HepG2 (cell line): ENCODE results near the gene KRTCAP2. TPM values are rescaled to one million over a fixed set of nuclear protein-coding genes. Genes with fewer than 3 reads are reported as not detected.

Experiments
- CEBPG ChIP-seq: IDR thresholded peaks from 2 replicates; pipeline ENCODE4 v1.6.1; 2016
- HNRNPK ChIP-seq: fragments of 200-400 bp; formaldehyde crosslinking; IDR thresholded peaks from 2 replicates; pipeline ENCODE4 v1.6.1; 2018; ENCODE audit warnings: low read length, low read depth, moderate library complexity, mild to moderate bottlenecking; ENCODE audit not compliant: poor library complexity, severe bottlenecking
- KDM1A ChIP-seq: IDR thresholded peaks from 2 replicates; pipeline ENCODE4 v1.6.1; 2016; ENCODE audit warnings: missing compliant biosample characterization
- NFRKB ChIP-seq: fragments of 450-650 bp; IDR thresholded peaks from 2 replicates; pipeline ENCODE4 v1.6.1; 2017
- PCBP1 ChIP-seq: fragments of 200-400 bp; formaldehyde crosslinking; IDR thresholded peaks from 2 replicates; pipeline ENCODE4 v1.6.1; 2017; ENCODE audit warnings: mild to moderate bottlenecking, low read depth, low read length, borderline replicate concordance
- PRPF4 ChIP-seq: fragments of 200-400 bp; formaldehyde crosslinking; IDR thresholded peaks from 2 replicates; pipeline ENCODE4 v1.6.1; 2016; ENCODE audit warnings: low read length, low read depth; ENCODE audit not compliant: poor library complexity, severe bottlenecking
- RAD51 ChIP-seq: fragments of 450-650 bp; IDR thresholded peaks from 2 replicates; pipeline ENCODE4 v1.6.1; 2016; ENCODE audit warnings: borderline replicate concordance
- SALL2 ChIP-seq: sonication (generic); formaldehyde crosslinking; IDR thresholded peaks from 2 replicates; pipeline ENCODE4 v1.8.1; 2023; ENCODE audit warnings: mild to moderate bottlenecking, missing genetic modification reagents, inconsistent platforms
- SUZ12 ChIP-seq: fragments of 150-350 bp; IDR thresholded peaks from 2 replicates; pipeline ENCODE4 v1.6.1; 2014; ENCODE audit warnings: low read depth, low read length
- TAF15 ChIP-seq: fragments of 200-400 bp; formaldehyde crosslinking; IDR thresholded peaks from one replicate; pipeline ENCODE4 v1.6.1; 2018; ENCODE audit warnings: mild to moderate bottlenecking, low read depth, low read length; ENCODE audit not compliant: poor library complexity, severe bottlenecking
- TBL1XR1 ChIP-seq: fragments of 150-350 bp; IDR thresholded peaks from 2 replicates; pipeline ENCODE4 v1.6.1; 2014; ENCODE audit warnings: borderline replicate concordance, low read length; ENCODE audit not compliant: partially characterized antibody
- ZFX ChIP-seq: sonication (generic); formaldehyde crosslinking; IDR thresholded peaks from 2 replicates; pipeline ENCODE4 v1.4.0; 2020; ENCODE audit warnings: mild to moderate bottlenecking, low read depth, missing genetic modification reagents, moderate library complexity
- ZIK1 ChIP-seq: sonication (generic); formaldehyde crosslinking; IDR thresholded peaks from 2 replicates; pipeline ENCODE4 v1.5.0; 2020; ENCODE audit warnings: mild to moderate bottlenecking, low read depth, missing genetic modification reagents, borderline replicate concordance
- ZNF101 ChIP-seq: sonication (generic); formaldehyde crosslinking; IDR thresholded peaks from 2 replicates; pipeline ENCODE4 v1.4.0; 2020; ENCODE audit warnings: mild to moderate bottlenecking, low read depth, missing genetic modification reagents, borderline replicate concordance
- ZNF121 ChIP-seq: sonication (generic); formaldehyde crosslinking; IDR thresholded peaks from 2 replicates; pipeline ENCODE4 v1.5.0; 2020; ENCODE audit warnings: mild to moderate bottlenecking, missing genetic modification reagents
- ZNF24 ChIP-seq: fragments of 450-650 bp; IDR thresholded peaks from 2 replicates; pipeline ENCODE4 v1.6.1; 2017; ENCODE audit warnings: antibody characterized with exemption, mild to moderate bottlenecking
- ZNF337 ChIP-seq: sonication (generic); formaldehyde crosslinking; IDR thresholded peaks from 2 replicates; pipeline ENCODE4 v1.5.1; 2020; ENCODE audit warnings: missing genetic modification reagents, low read depth, mild to moderate bottlenecking, borderline replicate concordance
- ZNF432 ChIP-seq: sonication (generic); formaldehyde crosslinking; IDR thresholded peaks from 2 replicates; pipeline ENCODE4 v1.5.0; 2020; ENCODE audit warnings: missing genetic modification reagents, mild to moderate bottlenecking, borderline replicate concordance
- ZNF790 ChIP-seq: sonication (generic); formaldehyde crosslinking; IDR thresholded peaks from 2 replicates; pipeline ENCODE4 v1.8.0; 2022; ENCODE audit warnings: missing genetic modification reagents, mild to moderate bottlenecking, borderline replicate concordance
- ZNF891 ChIP-seq: sonication (generic); formaldehyde crosslinking; IDR thresholded peaks from 2 replicates; pipeline ENCODE4 v1.5.0; 2020; ENCODE audit warnings: mild to moderate bottlenecking, missing genetic modification reagents
- polyA plus RNA-seq, 8 experiments: library from polyadenylated mRNA; depleted of rRNA in 3 of 8; stranded (reverse) in 7 of 8; unstranded in 1 of 8; fragments of >200 nt; fragmentation: Illumina TruSeq in 4 of 8; extraction: Trizol in 4 of 8; gene quantifications; 2 replicates each; pipeline versions ENCODE4 v1.2.1 to v1.2.3, GENCODE V29; 2011 to 2016; ENCODE audit warnings: low read depth in 4 of 8, missing spikeins in 1 of 8, mixed read lengths in 1 of 8; ENCODE audit not compliant: insufficient read depth in 1 of 8
- total RNA-seq, 5 experiments: library from RNA; depleted of rRNA; stranded (reverse); fragments of >200 nt; fragmentation: Illumina TruSeq; extraction: Trizol; gene quantifications; 2 replicates each; pipeline ENCODE4 v1.2.3, GENCODE V29; 2016; ENCODE audit warnings: low read depth in 1 of 5
- TF ChIP-seq, protein P1 (sequence below): sonication (generic); formaldehyde crosslinking; IDR thresholded peaks from 2 replicates; pipeline ENCODE4 v1.9.0; 2022; ENCODE audit warnings: missing genetic modification reagents, mild to moderate bottlenecking, borderline replicate concordance
- TF ChIP-seq, protein P2 (sequence below): sonication (generic); formaldehyde crosslinking; IDR thresholded peaks from 2 replicates; pipeline ENCODE4 v1.5.1; 2020; ENCODE audit warnings: missing genetic modification reagents, mild to moderate bottlenecking, borderline replicate concordance
- TF ChIP-seq, protein P3 (sequence below): IDR thresholded peaks from 2 replicates; pipeline ENCODE4 v1.6.1; 2016; ENCODE audit warnings: control low read depth
- TF ChIP-seq, protein P4 (sequence below): sonication (generic); formaldehyde crosslinking; IDR thresholded peaks from 2 replicates; pipeline ENCODE4 v1.4.0; 2020; ENCODE audit warnings: missing genetic modification reagents

Gene KRTCAP2
- total and polyA plus RNA-seq, 2 of the 13 experiments (the other 11 are each of a cell fraction or from before 2014, with no cell fraction given), result 77.3 to 79.4 TPM

DNA sequence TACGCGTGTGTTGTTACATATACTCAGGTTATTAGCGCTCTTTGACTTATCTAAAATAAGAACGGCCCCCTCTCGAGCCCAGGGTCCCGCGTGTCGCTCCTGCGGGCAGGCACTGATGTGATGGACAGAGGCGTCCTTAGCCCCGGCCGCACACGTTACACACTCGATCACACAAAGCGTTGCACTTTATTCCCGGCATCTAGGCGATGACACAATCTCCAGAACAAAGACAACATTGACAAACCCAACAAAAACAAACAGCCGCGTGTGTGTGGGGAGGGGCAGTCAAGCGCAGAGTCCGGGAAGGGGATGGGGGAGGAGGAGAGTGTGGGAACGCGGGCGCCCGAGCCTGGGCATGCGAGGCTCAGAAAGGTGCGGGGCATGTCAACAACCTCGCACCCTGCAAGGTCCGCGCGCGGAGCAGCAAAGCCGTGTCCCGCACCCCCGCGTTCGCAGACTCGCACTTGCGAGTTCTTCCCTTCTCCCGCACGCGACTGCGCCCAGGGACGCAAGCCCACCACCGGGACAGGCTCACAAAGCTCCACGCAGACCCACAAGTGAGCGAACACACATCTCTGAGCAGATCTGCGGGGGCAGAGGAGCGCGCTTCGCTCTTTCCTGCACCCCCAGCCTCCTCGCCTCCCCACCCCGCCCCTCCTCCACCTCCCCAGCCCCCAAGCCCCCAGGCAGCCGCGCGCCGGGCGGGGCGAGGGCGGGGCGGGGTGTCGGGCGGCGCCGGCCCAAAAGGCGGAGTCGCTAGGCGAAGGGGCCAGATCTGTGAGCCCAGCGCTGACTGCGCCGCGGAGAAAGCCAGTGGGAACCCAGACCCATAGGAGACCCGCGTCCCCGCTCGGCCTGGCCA, 45.8 kb downstream of the KRTCAP2 start, which contains the start of gene EFNA1 (continued):
- TF ChIP-seq, protein P1, sequence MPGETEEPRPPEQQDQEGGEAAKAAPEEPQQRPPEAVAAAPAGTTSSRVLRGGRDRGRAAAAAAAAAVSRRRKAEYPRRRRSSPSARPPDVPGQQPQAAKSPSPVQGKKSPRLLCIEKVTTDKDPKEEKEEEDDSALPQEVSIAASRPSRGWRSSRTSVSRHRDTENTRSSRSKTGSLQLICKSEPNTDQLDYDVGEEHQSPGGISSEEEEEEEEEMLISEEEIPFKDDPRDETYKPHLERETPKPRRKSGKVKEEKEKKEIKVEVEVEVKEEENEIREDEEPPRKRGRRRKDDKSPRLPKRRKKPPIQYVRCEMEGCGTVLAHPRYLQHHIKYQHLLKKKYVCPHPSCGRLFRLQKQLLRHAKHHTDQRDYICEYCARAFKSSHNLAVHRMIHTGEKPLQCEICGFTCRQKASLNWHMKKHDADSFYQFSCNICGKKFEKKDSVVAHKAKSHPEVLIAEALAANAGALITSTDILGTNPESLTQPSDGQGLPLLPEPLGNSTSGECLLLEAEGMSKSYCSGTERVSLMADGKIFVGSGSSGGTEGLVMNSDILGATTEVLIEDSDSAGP, result 0 out of 2 replicates have a peak, but pooled peaks have one; percentile 21
- no peak for TF ChIP-seq ZNF891 (CRISPR knock-in tag)
- TF ChIP-seq, protein P2, sequence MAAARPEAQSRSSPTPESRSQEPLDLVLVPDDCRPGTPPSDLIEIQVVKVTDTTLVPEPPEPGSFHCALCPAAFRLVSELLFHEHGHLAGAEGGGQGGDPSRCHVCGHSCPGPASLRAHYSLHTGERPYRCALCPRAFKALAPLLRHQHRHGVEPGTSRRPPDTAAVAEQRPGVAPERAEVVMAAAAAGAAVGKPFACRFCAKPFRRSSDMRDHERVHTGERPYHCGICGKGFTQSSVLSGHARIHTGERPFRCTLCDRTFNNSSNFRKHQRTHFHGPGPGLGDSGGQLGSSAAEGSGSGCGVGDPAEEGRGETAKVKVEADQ (CRISPR knock-in tag), result no peak
- no peak for TF ChIP-seq ZNF337 (CRISPR knock-in tag)
- TF ChIP-seq, protein P3, sequence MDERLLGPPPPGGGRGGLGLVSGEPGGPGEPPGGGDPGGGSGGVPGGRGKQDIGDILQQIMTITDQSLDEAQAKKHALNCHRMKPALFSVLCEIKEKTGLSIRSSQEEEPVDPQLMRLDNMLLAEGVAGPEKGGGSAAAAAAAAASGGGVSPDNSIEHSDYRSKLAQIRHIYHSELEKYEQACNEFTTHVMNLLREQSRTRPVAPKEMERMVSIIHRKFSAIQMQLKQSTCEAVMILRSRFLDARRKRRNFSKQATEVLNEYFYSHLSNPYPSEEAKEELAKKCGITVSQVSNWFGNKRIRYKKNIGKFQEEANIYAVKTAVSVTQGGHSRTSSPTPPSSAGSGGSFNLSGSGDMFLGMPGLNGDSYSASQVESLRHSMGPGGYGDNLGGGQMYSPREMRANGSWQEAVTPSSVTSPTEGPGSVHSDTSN, result peak; percentile 50
- TF ChIP-seq SUZ12, result no peak
- TF ChIP-seq KDM1A (CRISPR knock-in tag), result 0 out of 2 replicates have a peak, but pooled peaks have one; percentile 58
- peak; percentile 44; the same call in 1 of the 2 replicates for TF ChIP-seq ZNF121 (CRISPR knock-in tag)
- TF ChIP-seq RAD51, result no peak
- TF ChIP-seq SALL2 (CRISPR knock-in tag), result 0 out of 2 replicates have a peak, but pooled peaks have one; percentile 18
- TF ChIP-seq TBL1XR1, result peak; percentile 96
- no peak for TF ChIP-seq ZNF24
- peak; percentile 67 for TF ChIP-seq PRPF4
- TF ChIP-seq ZNF790 (CRISPR knock-in tag), result no peak; the same call in 1 of the 2 replicates
- TF ChIP-seq HNRNPK, result peak; percentile 84
- no peak for TF ChIP-seq ZIK1 (CRISPR knock-in tag)
- TF ChIP-seq NFRKB, result no peak
- peak; percentile 89; the same call in 1 of the 2 replicates for TF ChIP-seq ZNF101 (CRISPR knock-in tag)
- TF ChIP-seq PCBP1, result peak; percentile 89; the same call in 1 of the 2 replicates
- no peak for TF ChIP-seq TAF15
- no peak for TF ChIP-seq ZNF432 (CRISPR knock-in tag)
- TF ChIP-seq CEBPG (CRISPR knock-in tag), result peak; percentile 96
- TF ChIP-seq, protein P4, sequence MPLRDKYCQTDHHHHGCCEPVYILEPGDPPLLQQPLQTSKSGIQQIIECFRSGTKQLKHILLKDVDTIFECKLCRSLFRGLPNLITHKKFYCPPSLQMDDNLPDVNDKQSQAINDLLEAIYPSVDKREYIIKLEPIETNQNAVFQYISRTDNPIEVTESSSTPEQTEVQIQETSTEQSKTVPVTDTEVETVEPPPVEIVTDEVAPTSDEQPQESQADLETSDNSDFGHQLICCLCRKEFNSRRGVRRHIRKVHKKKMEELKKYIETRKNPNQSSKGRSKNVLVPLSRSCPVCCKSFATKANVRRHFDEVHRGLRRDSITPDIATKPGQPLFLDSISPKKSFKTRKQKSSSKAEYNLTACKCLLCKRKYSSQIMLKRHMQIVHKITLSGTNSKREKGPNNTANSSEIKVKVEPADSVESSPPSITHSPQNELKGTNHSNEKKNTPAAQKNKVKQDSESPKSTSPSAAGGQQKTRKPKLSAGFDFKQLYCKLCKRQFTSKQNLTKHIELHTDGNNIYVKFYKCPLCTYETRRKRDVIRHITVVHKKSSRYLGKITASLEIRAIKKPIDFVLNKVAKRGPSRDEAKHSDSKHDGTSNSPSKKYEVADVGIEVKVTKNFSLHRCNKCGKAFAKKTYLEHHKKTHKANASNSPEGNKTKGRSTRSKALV (CRISPR knock-in tag), result no peak
- peak; percentile 72; the same call in 1 of the 2 replicates for TF ChIP-seq ZFX (CRISPR knock-in tag)
